GM21825 (cell line): ENCODE data around the gene PHEX.

Source experiments
- ATAC-seq: cut with Tn5 transposase; IDR thresholded peaks from one replicate; pipeline ENCODE4 v1.9.1; 2021; ENCODE audit warnings: mild to moderate bottlenecking, moderate library complexity; ENCODE audit not compliant: unreplicated experiment

Gene PHEX

DNA sequence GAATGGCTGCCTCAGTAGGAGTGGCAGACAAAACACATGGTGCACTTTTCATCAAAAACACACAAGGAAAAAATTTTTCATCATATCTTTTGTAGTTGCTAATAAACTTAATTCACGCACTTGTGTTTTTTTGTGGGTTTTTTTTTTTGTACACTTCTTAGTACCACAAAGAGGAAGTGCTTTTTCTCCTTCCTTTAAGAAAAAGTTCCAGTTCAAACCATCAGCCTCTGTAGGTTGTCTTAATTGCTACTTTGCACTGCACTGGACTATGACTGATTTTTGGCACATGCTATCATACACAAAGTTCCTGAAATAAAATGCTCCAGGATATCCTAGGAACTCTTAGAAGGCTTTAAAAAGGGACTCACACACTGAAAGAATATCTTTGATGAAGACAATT, at the start of gene PHEX:
PHEX (plus strand) TSS at position 242 of the 400 bp plus-strand sequence. CDS start 681 bp downstream, outside the sequence.
- no peak for ATAC-seq

DNA sequence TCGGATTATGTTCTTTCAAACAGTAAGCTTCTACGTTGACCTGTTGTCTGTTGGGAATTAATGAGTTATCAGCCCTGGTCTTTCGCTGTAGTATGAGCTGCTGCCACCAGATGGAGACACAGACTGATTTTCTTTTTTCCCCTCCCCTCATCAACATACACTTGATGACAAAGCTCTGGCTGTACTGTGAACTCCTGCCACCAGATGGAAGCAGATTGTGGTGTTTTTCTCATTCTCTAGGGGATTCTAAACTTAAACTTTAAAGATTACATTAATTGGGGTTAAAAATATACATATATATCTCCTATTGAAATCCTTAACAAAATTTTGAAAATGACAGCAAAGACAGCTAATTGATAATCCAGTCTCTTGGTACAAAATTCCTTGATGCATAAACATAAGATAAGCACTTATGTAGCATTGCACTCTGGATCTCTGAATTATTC, 46.8 kb upstream of the PHEX start:
- peak; percentile 88 for ATAC-seq

- ATAC-seq: no peak
These were observed 45.5 kb upstream of the PHEX start for GRCh38 chrX:21986596-21986995.

DNA sequence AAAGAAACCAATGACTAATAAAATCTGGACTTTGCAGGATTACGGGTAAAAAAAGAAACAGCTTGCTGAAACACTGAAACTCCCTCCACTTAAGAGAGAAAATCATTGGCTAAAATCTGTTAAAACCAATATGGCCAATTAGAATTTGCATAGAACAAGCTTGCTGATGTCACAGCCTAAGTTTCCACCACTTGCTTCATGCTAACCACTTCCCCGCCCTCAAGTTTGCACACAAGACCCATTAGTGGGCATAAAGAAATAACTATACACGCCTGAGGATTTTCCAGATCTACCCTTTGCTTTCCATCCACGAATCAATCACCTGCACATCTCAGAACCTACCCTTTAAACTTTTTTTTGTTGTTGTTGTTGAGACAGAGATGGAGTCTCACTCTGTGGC, 42.7 kb upstream of the PHEX start:
- peak; percentile 31 for ATAC-seq

DNA sequence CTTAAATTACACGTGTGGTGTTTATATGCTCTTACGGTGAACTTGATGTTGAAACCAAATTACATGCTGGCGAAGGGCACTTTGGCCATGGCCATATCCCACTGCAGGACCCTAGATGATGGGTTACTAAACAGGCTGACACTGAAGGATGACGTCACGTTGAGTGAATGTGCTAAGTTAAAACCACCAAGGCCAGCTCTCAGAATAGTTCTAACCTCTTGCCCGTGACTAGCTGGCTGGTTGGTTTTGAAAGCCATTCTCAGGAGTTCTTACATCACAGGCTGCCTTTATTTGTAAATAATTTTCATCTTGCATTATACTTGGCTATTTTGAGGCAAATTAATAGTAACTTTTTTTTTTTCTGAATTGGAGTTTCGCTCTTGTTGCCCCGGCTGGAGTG, 41.3 kb upstream of the PHEX start:
- ATAC-seq: no peak

- ATAC-seq: no peak
These were observed 40.6 kb upstream of the PHEX start for GRCh38 chrX:21991504-21991903.

DNA sequence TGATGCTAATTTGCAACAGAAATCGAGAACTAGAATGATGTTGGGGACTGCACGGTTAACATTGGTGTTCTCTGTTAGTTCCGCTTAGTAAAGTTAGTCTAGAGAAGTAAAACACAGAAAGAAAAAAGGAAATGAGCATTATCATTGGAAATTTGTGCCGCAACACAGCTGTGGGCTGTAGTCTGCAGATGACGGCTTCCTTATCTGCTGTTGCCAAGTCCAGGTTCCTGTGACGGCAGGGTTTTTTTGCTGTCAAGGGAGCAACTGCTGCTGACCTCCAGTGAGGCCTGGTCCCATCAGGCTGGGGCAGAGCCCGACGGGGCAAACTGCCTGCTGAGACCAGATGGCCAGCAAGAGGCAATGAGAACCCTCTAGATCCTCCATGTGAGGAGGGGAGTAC, 38.9 kb upstream of the PHEX start:
- ATAC-seq: peak; percentile 79

DNA sequence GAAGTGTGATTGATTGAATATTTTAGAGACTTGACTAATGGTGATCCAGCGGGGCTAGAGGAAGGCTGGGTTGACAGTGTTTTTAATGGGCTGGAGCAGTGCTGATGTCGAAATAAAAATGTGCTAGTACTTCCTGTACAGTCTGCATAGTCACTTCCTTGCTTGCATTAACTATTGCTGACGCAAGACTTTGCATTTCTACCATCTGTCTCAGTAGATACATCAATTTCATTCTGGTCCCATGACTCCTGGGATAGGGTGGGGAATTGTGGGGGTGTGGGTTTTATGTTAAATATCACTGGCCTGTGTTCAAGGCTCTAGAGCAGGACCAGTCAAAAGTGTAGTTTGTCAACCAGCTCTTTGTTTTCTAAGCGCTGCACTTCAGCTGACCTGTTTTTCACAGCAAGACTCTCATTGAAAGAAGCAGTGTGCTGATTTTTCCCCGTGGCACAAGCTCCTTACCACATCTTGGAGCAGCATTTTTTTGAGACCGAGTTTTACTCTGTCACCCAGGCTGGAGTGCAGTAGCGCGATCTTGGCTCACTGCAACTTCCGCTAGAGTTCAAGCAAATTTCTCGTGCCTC, 35.2 kb upstream of the PHEX start:
- ATAC-seq: no peak

- ATAC-seq: no peak
These were observed 34.1 kb upstream of the PHEX start for GRCh38 chrX:21998037-21998436.

GRCh38 chrX:22004866-22005265, 27.3 kb upstream of the PHEX start:
- ATAC-seq: no peak

DNA sequence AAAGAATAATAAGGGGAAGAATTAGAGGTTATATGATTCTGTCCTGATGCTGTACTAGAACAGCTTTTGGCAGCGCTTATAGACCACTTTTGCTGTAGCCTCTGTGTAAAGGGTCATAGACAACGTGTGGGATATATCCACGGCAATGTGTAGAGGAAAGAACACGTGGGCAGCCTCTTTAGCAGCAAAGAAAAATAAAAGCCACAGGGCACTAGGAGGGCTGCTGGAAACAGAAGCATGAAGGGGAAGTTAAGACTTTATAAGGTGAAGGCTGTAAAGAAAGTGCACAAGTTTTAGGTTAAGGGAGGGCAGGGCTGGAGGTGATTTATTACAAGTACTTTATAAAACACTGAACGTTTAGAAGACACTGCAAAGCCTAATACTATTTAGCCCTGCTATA, 20.1 kb upstream of the PHEX start:
- no peak for ATAC-seq

- no peak for ATAC-seq
These were observed 19.2 kb upstream of the PHEX start for GRCh38 chrX:22012931-22013330.

DNA sequence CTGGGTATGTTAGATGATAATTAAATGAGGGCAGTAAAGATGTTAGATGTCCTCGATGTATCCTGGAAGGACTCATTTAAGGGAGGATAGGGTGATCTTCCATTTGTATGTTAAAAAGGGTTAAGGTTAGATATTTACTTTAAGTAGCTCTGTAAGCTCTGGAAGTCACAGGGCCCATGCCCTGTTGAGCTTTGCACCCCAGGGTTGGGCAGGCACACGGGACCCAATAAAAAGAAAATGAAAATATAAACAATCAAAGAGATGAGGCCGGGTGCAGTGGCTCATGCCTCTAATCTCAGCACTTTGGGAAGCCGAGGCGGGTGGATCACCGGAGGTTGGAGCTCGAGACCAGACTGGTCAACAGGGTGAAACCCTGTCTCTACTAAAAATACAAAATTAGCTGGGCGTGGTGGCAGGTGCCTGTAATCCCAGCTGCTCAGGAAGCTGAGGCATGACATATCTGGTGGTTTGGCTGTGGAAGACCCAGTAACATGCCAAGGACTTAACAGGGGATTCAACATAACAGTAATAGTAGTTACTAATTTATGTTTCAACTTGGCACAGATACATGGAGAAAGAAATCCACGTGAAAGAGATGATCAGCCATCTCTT, 16.9 kb upstream of the PHEX start:
- no peak for ATAC-seq

- ATAC-seq: no peak
These were observed 10.3 kb upstream of the PHEX start for GRCh38 chrX:22021751-22022324.

DNA sequence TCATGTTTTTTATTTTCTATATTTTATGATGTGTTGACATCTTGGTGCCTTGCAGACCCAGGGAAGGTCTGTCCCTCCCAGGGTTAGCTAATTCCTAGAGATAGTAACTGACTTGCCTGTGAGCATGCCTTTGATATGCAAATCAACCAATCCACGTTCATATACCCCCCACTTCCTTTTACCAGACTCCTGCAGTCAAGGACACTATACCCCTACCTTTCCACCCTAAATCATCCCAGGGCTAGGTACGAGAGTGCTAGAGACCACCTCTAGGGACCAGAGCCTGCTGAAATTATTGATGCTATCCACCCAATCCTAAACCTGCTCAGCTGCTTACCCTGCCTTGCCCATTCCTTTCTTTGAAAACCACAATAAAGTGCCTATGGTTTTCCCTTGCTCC, 7.5 kb upstream of the PHEX start:
- ATAC-seq: no peak

DNA sequence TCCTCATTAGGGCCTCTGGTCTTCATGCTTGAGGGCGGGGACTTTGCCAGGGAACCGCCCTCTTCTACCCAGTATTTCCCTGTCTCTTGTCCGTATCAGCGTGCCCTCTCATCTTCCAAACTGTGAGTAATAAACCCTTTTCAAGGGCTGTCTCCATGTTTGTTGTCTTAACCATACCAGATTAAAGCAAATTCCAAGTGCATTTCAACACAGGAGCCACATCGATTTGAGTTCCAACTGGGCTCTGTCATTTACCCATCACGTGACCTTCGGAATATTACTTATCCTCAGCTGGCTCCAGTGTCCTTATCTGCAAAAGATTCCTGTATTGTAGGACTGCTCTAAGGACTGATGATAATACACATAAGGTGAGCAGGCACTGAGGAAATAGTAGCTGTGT, 6.4 kb upstream of the PHEX start:
- ATAC-seq: no peak

DNA sequence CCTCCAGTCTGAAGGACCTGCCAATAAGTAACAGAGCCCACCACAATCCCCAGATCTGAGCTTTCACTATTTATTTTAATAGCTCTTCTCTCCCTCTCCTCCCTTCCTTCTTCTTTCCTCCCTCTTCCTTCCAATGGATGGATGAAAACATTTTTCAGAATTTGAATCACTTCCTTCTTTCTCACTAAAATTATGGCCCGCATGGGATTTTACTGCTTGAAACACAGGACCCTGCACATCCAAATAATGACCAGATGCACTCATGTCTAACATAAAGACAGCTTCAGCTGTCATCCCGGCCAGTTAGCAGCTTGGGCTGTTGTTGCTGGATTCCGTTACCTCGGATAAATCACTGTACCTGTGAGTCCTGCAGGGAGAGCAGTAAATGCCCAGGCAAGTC, 5.4 kb upstream of the PHEX start:
- ATAC-seq: no peak

- ATAC-seq: no peak
These were observed 381 bp downstream of the PHEX start for GRCh38 chrX:22032506-22032905.

DNA sequence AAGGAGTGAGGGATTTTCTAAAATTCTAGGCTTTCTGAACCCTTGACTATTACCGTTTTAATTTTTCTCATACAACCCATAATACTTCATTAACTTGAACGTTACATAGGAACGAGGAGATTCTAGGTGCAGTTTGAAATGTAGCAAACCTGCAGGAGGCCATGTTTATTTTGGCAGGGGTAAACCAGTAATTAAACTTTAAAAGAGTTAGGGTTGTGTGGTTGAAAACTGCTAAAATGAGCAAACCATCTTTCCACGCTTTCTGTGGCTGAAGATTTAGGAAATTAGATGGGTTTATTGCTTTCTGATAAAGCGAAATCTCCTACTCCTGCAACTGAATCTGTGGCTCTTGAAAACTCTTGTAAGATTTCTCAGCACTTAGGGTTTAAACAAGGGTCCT, 1.7 kb downstream of the PHEX start:
- ATAC-seq: no peak

GRCh38 chrX:22035236-22035635, 3.1 kb downstream of the PHEX start:
- no peak for ATAC-seq

- no peak for ATAC-seq
These were observed 5.1 kb downstream of the PHEX start for GRCh38 chrX:22037225-22037624.

GRCh38 chrX:22037911-22038537, 5.9 kb downstream of the PHEX start:
- no peak for ATAC-seq
